CD4-positive, alpha-beta T cell treated with Interleukin-15 for 4 hours (primary cell): Measurements from ENCODE around the gene TCF21.
"Not testable (repeated sequence)": the region's sequence is repeated elsewhere in the genome, so short reads cannot be mapped to it uniquely, and the experiment has no call there.

ENCODE experiments used
- DNase-seq: peaks from one replicate; pipeline ENCODE4 v3.0.0-alpha.2; 2020; ENCODE audit warnings: low spot score

The TCF21 gene

GRCh38 chr6:133923938-133924593 is 35.2 kb downstream of the TCF21 start:
- DNase-seq, result peak; percentile 70

- DNase-seq, result not testable (repeated sequence)
Observed at GRCh38 chr6:133931221-133931620, 42.3 kb downstream of the TCF21 start.

- not testable (repeated sequence) for DNase-seq
Observed at GRCh38 chr6:133936352-133936751, 47.4 kb downstream of the TCF21 start.

DNA sequence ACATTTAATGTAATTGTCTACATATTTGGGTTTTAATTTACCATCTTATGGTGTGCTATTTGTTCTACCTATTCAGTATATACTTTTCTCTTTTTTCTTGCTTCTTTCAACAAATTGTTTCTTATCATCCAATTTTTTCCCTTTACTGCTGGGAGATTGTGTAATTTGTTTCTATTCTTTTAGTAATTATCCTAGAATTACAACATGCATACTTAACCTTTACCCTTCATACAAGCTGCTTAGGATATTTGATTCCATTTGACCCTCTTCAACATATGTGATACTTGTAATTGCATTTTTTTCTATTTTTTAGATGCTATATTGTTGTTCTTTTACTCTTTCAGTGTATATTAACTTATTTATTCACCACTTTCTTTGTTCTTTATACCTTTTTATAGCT is 49.0 kb downstream of the TCF21 start:
- DNase-seq, result no peak

- DNase-seq, result no peak
Observed at GRCh38 chr6:133938533-133938932, 49.6 kb downstream of the TCF21 start.

GRCh38 chr6:133939778-133940667 is 51.1 kb downstream of the TCF21 start:
- DNase-seq, result no peak
